Common myeloid progenitor, CD34-positive (primary cell): ENCODE results near the gene SSTR5.

Experiments
- CTCF ChIA-PET: fragments of 350-600 bp; sonication (Branson Sonifier 250); formaldehyde crosslinking; loops from one replicate; lab custom pipeline; 2021; ENCODE audit warnings: antibody characterized with exemption; lab: Charles Lee
- POLR2A ChIA-PET: fragments of 350-600 bp; sonication (Branson Sonifier 250); formaldehyde crosslinking; loops from one replicate; lab custom pipeline; 2021; ENCODE audit warnings: antibody characterized with exemption; lab: Charles Lee
- DNase-seq, 3 donors: peaks; one replicate each; pipeline versions ENCODE4 v3.0.0 to v3.0.0-alpha.2; 2013
- H3K27ac ChIP-seq, 2 experiments: 1 replicate in 1 of 2; 2 replicates in 1 of 2; pipeline ENCODE4 v1.7.0; 2013; ENCODE audit warnings: inconsistent platforms in 2 of 2, low read length in 2 of 2, mild to moderate bottlenecking in 2 of 2, low read depth in 1 of 2, moderate library complexity in 1 of 2; ENCODE audit not compliant: severe bottlenecking in 2 of 2, insufficient read depth in 1 of 2, poor library complexity in 1 of 2
- H3K27me3 ChIP-seq, 5 experiments: replicated peaks in 2 of 5; 1 replicate in 3 of 5; 2 replicates in 2 of 5; pipeline versions ENCODE4 v1.6.1 to v1.7.0; 2013; ENCODE audit warnings: low read length in 4 of 5, mild to moderate bottlenecking in 2 of 5, moderate library complexity in 2 of 5, inconsistent platforms in 1 of 5; ENCODE audit not compliant: insufficient read depth in 5 of 5, control insufficient read depth in 4 of 5
- H3K36me3 ChIP-seq, 4 experiments: 1 replicate in 2 of 4; 2 replicates in 2 of 4; pipeline versions ENCODE4 v1.6.1 to v1.7.0; 2013; ENCODE audit warnings: low read length in 3 of 4, control low read depth in 1 of 4, mild to moderate bottlenecking in 1 of 4; ENCODE audit not compliant: control insufficient read depth in 4 of 4, insufficient read depth in 4 of 4
- H3K4me1 ChIP-seq, 4 experiments: 1 replicate in 3 of 4; 2 replicates in 1 of 4; pipeline versions ENCODE4 v1.6.1 to v1.7.1; 2013; ENCODE audit warnings: low read length in 3 of 4, mild to moderate bottlenecking in 3 of 4, control low read depth in 1 of 4, inconsistent platforms in 1 of 4, moderate library complexity in 1 of 4; ENCODE audit not compliant: control insufficient read depth in 4 of 4, insufficient read depth in 4 of 4; ENCODE audit errors: control extremely low read depth in 1 of 4
- H3K4me3 ChIP-seq, 7 experiments: 1 replicate in 4 of 7; 2 replicates in 3 of 7; pipeline versions ENCODE4 v1.5.1 to v1.7.0; 2013; ENCODE audit warnings: mild to moderate bottlenecking in 7 of 7, low read length in 6 of 7, moderate library complexity in 6 of 7, inconsistent platforms in 2 of 7, low read depth in 2 of 7, control low read depth in 1 of 7; ENCODE audit not compliant: insufficient read depth in 4 of 7, control insufficient read depth in 1 of 7; ENCODE audit errors: extremely low read depth in 1 of 7
- H3K9me3 ChIP-seq, 5 experiments: 1 replicate in 4 of 5; 2 replicates in 1 of 5; pipeline versions ENCODE4 v1.6.1 to v1.7.1; 2013; ENCODE audit warnings: low read length in 4 of 5, mild to moderate bottlenecking in 2 of 5, inconsistent platforms in 1 of 5, low read depth in 1 of 5, moderate library complexity in 1 of 5; ENCODE audit not compliant: control insufficient read depth in 4 of 5, insufficient read depth in 2 of 5; ENCODE audit errors: control extremely low read depth in 1 of 5
- WGBS: methylation state at CpG from one replicate; pipeline ENCODE4 v1.1.5; 2013; ENCODE audit not compliant: insufficient coverage; 5-methylcytosine and 5-hydroxymethylcytosine counted together

The SSTR5 gene

DNA sequence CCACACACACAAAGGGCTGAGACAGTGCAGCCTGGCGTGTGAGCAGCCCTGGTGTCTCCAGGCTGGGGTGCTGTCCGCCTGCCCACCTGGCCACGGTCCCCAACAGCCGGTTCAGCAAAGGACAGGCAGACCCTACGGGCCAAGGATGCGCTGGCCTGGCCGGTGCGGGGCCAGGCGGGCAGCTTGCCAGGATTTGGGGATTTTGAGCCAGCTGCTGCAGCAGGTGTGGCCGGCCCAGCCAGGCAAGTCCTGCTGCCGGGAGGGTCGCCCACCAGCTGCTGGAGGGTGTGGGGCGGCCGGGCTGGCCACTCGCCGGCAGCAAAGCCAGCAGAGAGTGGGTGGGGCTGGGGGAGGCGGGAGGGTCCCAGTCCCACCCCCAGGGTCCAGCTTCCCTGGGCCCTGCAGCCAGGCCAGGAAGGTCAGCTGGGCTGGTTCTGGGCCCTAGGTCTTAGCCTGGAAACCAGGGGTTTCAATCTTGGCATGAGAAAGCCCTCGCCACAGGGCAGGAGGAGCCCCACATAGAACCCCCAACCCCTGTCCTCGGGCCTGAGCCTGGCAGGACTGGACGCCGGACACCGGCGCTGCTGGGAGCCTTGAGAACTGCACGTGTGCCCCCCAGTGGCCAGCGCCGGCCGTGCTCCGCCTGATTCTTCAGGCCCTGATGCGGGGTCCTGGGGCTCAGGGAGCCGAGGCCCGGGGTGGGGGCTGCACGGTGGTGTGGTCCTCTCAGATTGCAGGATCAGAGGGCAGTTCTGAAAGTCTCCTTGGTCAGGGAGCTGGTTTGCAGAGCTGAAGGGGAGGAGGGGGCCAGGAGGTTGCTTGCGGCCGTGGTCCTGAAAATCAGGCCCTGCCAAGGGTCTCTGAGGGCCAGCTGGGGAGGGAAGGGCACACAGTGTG lies 17.6 kb upstream of the SSTR5 start:
- CTCF ChIA-PET: interaction anchor here (0.7 to 2.6 kb wide), 8 partner anchors 10 to 364 kb away, joined by 3 to 11 read pairs (median 4); partner anchors contain the start of gene WDR24
- DNase-seq: peak in 2 of 3 donors; percentile 13 to 23
- Histone ChIP-seq H3K4me1 (no peaks in the 10 kb centered on the region), H3K27ac (no peak overlapping the region), H3K4me3 (no peak overlapping the region), H3K36me3 (no peaks in the 10 kb centered on the region), H3K27me3 (peaks cover 0 to 32% (median 6%) of the 10 kb centered on the region in 5 experiments), H3K9me3 (peaks cover 0 to 15% (median 7%) of the 10 kb centered on the region in 5 experiments)
- POLR2A ChIA-PET: no interaction called here
- 33% methylated on average over 25 of the region's 34 CpGs for WGBS

DNA sequence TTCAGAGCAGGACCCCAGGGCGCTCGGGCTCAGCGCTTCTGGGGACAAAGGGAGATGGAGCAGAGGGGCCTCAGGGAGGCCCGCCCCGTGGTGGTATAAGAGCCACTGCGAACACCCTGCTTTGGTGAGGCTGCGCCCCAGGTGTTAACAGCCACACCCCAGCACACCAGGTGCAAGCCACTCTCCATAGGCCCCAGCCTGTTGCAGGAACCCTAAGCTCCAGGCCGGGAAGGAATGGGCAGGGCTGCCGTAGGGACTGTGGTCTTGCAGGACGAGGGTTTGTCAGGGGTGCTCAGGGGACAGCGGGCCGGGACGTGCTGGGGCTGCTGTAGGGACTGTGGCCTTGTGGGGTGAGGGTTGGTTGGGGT lies 17.0 kb upstream of the SSTR5 start:
- ChIA-PET CTCF (interaction anchor here (0.7 to 2.6 kb wide), 8 partner anchors 10 to 365 kb away, joined by 3 to 11 read pairs (median 4); partner anchors contain the start of gene WDR24), POLR2A (no interaction called here)
- no peaks in the 10 kb centered on the region for H3K4me1 ChIP-seq
- DNase-seq: no peak
- peaks cover 0 to 32% (median 6%) of the 10 kb centered on the region in 5 experiments for H3K27me3 ChIP-seq
- 78% methylated on average over 12 of the region's 13 CpGs for WGBS
- H3K36me3 ChIP-seq: no peaks in the 10 kb centered on the region
- H3K9me3 ChIP-seq: peaks cover 0 to 15% (median 7%) of the 10 kb centered on the region in 5 experiments
- no peak overlapping the region for H3K27ac ChIP-seq
- H3K4me3 ChIP-seq: no peak overlapping the region

DNA sequence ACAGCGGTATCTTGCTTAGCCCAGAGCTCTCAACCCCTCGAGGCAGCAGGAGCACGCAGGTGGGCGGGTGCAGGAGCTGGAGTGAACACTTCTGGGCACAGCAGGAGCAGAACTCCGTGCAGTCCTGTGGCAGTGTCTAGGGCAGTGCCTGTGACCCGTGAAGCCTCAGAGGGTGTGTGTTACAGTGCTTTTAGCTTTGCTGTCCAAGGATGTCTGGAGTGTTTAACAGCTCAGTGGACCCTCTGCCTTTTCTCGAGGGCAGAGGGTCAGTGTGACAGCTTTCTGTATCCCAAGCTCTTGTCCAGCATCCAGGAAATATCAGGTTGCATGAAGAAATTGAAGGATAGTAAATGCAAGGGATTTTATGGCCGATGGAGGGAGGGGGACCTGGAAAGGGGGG lies 16.4 kb upstream of the SSTR5 start:
- no peaks in the 10 kb centered on the region for H3K4me1 ChIP-seq
- no peaks in the 10 kb centered on the region for H3K36me3 ChIP-seq
- no peak overlapping the region for H3K4me3 ChIP-seq
- H3K27me3 ChIP-seq: peaks cover 0 to 30% (median 2%) of the 10 kb centered on the region in 5 experiments
- ChIA-PET CTCF (interaction anchor here (1.0 to 2.6 kb wide), 7 partner anchors 9 to 344 kb away, joined by 3 to 11 read pairs (median 5); no protein-coding TSS in a partner anchor), POLR2A (no interaction called here)
- peaks cover 0 to 14% (median 7%) of the 10 kb centered on the region in 5 experiments for H3K9me3 ChIP-seq
- WGBS: 89% methylated on average over 7 of the region's 8 CpGs
- no peak overlapping the region for H3K27ac ChIP-seq
- DNase-seq: no peak

DNA sequence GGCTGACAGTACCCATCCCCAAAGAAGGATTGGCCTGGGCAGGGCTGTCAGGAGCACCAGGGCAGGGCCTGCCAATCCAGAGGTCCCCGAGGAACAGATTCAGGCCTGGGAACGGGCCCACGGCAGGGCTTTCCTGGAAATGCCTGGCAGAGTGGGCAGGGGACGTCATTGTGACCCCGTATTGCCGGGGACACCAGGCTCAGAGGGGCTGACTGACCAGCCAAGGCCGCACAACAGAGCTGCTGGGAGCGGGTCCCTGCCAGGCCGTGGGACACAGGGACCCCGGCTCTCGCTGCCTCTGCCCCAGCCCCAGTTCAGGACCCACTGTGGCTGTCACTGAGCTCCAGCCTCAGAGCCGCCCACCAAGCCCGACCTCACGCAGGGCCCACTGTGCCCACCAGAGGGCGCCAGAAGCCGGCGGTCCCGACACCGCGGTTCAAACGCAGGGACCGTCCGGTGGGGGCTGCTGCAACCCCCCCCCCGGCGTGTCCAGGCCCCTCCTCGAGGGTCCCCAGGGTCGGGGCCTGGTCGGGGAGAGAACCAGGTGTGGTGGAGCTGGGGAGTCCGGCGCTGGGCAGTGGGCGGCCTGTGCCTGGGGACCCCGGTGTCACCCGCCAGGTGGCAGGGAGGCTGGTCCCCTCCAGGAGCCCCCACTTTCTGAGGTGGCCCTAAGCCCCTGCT lies 15.2 kb upstream of the SSTR5 start:
- H3K9me3 ChIP-seq: peaks cover 0 to 11% (median 5%) of the 10 kb centered on the region in 5 experiments
- H3K27me3 ChIP-seq: peaks cover 0 to 31% (median 2%) of the 10 kb centered on the region in 5 experiments
- ChIA-PET POLR2A (no interaction called here), CTCF (interaction anchor here (0.8 to 1.4 kb wide), 6 partner anchors 11 to 250 kb away, joined by 3 read pairs; no protein-coding TSS in a partner anchor)
- DNase-seq: peak in 2 of 3 donors; percentile 31 to 43
- no peaks in the 10 kb centered on the region for H3K36me3 ChIP-seq
- H3K4me1 ChIP-seq: no peaks in the 10 kb centered on the region
- WGBS: 53% methylated on average over 10 of the region's 33 CpGs
- H3K4me3 ChIP-seq: no peak overlapping the region
- H3K27ac ChIP-seq: no peak overlapping the region

DNA sequence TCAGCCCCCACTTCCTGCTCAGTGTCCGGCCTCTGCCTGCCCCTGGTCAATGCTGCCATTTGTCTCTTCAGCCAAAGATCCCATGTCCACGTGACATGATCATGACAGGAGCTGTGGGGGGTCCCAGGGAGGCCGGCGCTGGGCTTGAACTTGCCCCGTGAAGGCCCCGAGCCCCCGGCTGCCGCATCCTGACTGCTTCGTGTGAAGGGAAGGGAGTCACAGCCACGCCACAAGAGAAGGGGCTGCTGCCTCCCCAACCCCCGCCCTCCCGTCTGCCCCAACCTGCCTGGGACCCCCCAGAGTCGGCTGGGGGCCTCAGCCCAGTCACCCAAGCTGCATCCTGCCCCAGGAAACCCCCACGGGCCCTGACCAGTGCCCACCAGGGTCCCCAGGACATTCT lies 14.3 kb upstream of the SSTR5 start:
- H3K27ac ChIP-seq: no peak overlapping the region
- no peaks in the 10 kb centered on the region for H3K36me3 ChIP-seq
- peaks cover 0 to 38% (median 2%) of the 10 kb centered on the region in 5 experiments for H3K27me3 ChIP-seq
- no peaks in the 10 kb centered on the region for H3K4me1 ChIP-seq
- H3K4me3 ChIP-seq: no peak overlapping the region
- POLR2A ChIA-PET: no interaction called here
- no peak for DNase-seq
- whole genome bisulfite sequencing: 39% methylated on average over 10 of the region's 14 CpGs
- H3K9me3 ChIP-seq: peaks cover 0 to 11% (median 5%) of the 10 kb centered on the region in 5 experiments
- CTCF ChIA-PET: interaction anchor here (0.8 to 1.4 kb wide), 2 partner anchors 43 to 251 kb away, joined by 3 read pairs; no protein-coding TSS in a partner anchor

DNA sequence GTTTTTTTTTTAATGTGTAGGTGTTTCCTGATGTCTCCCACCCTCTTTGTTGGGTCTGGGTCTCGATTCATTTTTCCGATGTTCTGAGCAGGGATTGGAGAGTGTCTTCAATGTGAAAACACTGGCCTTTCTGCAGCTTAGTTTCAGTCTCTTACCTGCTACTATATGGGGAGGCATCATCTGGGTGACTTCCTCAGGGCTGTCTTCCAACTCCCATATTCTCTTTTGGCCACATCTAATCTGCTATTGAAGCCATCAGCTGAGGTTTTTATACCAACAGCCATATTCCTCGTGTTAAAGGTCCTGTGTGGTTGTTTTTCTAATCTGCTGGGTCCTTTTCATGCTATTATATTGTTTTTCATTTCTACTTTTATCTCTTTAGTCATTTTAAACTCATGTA lies 13.2 kb upstream of the SSTR5 start:
- no peak overlapping the region for H3K4me3 ChIP-seq
- H3K27ac ChIP-seq: no peak overlapping the region
- peaks cover 0 to 49% (median 2%) of the 10 kb centered on the region in 5 experiments for H3K27me3 ChIP-seq
- H3K4me1 ChIP-seq: no peaks in the 10 kb centered on the region
- DNase-seq: no peak
- POLR2A ChIA-PET: no interaction called here
- 94% methylated on average over 2 of the region's 3 CpGs for WGBS
- peaks cover 0 to 11% (median 5%) of the 10 kb centered on the region in 5 experiments for H3K9me3 ChIP-seq
- H3K36me3 ChIP-seq: no peaks in the 10 kb centered on the region
- CTCF ChIA-PET: no interaction called here
